SIG-M5 (cell line): ENCODE measurements around the gene SOX9.

ENCODE experiments used
- DNase-seq: peaks from one replicate; lab custom pipeline; 2025; lab: John Stamatoyannopoulos, UW

SOX9 gene

DNA sequence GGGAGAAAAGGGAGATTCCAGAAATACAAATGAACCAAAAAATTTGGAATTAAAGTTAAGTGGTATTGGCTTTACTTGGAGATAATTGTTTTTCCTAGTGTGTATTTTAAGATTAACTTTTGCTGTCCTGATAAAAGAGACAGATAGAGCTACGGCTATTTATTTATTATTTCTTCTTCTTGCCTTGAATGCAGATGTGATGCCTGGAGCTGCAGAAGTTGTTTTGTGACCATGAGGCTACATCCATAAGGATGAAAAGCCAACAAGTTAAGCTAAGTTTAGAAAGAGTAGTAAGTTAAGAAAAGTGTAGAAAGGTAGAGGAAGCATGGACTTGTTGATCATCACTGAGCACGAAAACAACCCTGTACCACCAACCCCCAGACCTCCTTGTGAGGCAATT is 41.7 kb downstream of the SOX9 start:
- DNase-seq, result no peak

DNA sequence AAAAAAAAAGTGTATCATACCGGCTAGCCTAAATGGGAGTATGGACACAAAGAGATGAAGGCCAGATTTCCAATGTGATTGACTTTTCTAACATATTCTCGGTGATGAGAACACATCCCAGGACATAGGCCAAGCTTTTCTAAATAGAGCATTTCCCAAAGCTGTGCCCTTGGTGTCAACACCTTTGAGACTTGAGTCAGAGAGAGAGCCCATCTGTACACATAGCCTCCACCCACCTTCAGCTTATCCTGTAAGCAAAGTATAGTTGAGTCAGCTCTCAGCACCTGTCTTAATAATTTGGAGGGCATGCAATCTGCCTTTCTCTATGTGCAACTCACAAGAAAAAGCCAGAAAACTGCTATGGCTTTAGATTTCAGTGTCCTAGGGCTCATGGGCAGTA is 42.7 kb downstream of the SOX9 start:
- no peak for DNase-seq

DNA sequence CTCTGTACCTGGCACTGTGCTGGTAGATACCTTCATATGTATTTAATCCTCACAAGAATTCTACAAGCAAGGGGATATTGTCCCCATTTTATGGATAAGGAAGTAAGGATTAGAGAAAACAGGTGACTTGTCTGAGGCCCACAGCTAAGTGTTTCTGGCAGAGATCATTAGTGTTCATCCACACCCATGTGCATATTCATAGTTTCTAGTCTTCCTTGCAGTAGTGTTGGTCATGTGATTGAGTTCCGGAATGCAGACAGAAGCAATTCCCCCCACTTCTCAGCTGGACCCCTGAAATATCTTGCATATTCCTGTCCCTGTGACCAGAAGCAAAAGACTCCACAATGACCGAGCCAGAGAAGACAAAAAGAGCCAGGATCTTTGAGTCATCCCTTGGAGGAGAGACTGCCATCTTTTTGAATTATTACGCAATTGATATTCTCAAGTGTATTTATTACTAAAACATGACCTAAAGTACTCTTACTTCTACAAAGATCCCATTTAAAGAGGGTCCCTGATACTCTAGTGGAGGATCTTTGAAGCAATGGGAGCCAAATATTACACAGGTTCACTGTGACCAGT is 43.4 kb downstream of the SOX9 start:
- no peak for DNase-seq

DNA sequence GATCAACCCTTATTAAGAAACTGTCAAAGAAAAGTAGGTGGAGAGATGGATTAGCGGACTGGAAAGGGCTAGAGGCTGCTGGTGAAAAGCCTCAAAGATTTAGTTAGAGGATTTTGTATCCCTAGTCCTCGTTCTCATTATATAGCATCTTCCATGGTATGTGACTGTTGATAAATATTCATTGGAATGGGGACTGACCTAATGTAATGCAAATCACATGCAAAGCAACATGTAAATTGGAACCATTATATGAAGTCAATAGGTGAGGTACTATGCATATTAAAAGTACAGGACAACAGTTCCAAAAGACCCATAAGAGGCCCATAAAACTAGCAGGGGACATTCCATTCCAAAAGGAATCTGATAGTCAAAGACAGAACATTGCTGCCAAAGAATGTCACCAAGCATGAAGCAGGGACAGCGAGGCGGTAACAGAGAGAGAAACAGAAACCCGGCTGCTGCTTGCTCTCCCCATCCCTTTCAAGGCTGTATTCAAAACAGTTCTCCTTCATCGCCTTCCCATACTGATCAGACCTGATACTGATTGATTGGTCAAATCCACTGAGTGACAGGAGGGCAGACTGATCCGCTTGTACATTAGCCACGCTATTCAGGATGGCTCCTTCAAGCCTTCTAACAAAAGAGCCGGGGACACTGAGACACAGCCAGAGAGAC is 44.5 kb downstream of the SOX9 start:
- DNase-seq, result no peak

DNA sequence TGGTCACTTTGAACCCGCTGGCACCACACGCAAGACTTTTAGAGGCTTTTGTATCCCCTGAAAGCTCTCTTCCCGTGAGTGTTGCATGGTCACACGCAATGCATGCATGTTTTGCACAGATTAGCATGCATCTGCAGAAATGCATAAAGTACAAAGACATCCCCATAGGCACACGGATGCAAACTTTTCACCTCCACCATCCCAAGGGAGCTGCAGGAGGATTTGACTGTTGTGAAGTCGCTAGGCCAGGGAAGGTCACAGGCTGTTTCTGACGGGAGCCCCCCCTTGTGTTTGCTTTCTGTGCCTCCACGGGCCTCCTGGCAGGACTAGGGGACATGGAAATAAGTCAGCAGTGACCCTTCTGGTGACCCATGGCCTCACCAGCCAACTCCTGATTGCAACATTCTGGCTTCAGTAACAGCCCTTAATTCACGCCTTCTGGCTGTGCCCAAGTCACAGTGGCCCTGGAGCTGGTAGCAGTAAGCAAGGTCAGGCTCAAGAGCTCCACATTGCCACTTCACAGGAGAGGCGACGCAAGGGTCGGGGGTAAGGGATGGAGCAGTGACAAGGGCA is 45.1 kb downstream of the SOX9 start:
- no peak for DNase-seq

DNA sequence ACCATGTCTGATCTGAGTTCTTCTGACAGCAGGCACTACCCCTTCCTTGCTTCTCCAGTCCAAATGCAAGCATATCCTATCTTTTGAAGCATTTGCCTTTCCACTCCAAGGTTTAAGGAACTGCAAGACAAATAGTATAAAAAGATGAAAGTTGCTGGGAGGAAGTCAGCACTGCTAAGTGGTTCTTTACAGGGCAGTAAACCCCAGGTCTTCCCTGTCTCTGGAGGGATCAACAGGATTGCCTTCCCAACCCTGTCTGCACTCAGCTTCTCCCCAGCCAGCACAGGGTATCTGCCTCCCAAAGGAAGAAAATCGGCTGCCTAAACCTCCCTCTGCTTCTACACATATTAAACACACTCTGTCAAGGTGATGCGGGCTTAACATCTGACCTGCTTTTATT is 46.8 kb downstream of the SOX9 start:
- DNase-seq, result no peak

DNA sequence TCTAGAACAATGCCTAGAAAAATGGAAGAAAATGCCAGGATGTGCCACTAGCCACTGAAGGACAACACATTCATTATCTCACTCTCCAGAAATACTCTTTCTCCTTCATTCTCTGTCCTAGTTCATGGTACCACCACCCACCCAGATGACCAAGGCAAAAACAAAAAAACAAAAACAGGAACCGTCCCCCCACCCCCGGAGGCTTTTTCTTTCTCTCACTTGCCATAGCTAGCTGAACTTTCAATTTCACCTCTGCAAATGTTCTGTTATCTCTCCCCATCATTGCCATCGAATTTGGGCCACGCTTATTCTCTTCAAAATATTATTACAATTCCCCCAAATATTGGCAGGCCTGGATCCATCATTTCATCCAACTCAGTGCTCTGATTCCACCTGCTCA is 49.0 kb downstream of the SOX9 start:
- no peak for DNase-seq

DNA sequence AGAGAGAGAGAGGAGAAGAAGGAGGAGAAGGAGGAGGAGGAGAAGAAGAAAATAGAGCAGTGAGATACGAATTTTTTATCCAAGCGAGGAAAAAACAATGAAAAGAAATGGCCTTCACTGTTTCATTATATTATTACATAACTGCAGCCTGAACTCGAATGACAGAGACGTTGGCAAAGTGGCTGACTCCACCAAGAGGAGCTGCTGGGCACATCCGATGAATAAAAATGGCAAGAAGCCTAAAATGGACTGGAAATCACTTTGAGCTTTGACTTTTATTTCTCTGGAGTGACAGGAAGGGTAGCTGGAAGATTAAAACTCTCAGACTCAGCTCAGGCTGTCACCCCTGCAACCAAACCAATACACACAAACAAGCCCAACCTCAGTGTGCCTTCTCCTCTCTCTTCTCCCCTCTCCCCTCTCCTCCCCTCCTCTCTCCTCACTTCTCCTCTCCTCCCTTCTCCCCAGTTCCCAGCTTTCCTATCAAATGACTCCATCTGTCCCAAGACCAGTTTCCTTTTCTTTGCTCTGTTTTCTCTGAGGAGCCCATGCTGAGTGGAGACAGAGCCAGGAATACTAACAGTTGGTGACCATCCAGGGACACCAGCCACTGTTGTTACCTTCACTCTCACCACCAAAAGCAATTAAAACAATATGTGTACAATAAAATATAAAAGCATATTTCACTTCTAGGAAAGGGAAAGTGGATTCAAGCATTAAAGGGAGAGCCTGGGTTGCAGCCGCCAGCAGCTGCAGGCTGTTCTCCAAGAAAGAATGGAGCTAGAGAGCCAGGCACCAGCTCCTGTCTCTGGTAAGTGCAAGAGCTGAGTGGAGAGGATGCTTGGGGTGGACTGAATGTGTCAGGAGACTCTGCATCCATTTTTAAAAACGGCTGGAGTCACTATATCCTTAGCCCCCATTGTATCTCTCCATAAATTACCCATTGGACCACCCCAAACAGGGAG is 51.2 kb downstream of the SOX9 start:
- DNase-seq, result no peak

DNA sequence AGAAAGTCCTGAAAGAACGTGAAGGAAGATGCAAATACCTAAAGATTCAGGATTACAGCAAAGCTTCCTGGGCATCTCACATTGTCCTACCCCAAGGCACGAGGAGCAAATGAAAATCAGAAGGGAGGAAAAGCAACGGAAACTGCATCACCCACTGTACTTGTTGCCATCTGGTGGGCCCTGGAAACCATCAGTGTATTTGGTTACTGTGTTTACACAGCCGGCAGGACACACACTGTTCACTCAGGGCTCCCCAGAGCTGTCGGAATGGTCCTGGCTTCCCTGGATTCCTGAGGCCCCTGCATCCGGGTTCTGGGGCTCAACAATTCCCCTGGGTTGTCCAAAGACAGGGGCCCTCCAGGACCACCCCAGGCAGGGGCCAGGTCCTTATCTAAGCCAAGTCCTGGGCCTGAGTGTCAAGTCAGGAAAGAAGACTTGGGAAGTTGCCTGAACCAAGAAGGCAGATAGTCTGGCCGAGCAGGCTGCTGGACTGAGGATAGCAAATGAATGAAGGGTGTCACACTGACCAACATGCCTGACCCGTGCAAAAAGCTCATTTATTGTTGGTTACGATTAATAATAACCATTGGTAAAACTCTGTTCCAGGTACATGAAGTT is 52.8 kb downstream of the SOX9 start:
- no peak for DNase-seq

DNA sequence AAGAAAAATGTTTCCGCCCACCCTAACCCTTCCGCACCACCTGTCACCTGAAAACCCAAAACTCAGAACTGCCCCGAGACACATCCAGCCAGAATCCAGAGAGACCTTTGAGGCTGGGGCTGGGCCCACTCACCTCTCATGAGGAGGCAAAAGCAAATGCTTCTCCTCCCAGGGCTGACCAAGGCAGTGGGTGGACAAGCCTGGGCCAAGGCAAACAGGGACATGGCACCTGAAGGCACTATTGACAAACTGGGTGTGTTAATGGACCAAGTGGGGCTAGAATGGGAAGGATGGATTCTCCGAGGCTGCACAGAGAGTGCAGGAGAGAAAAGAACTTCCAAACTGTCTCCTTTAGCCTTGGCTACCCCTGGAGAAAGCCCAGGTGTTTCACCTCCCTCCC is 54.4 kb downstream of the SOX9 start:
- DNase-seq, result no peak
